Measurements from ENCODE around the gene GALK1.
"Not testable (repeated sequence)": the region's sequence is repeated elsewhere in the genome, so short reads cannot be mapped to it uniquely, and the experiment has no call there.

The GALK1 gene

DNA sequence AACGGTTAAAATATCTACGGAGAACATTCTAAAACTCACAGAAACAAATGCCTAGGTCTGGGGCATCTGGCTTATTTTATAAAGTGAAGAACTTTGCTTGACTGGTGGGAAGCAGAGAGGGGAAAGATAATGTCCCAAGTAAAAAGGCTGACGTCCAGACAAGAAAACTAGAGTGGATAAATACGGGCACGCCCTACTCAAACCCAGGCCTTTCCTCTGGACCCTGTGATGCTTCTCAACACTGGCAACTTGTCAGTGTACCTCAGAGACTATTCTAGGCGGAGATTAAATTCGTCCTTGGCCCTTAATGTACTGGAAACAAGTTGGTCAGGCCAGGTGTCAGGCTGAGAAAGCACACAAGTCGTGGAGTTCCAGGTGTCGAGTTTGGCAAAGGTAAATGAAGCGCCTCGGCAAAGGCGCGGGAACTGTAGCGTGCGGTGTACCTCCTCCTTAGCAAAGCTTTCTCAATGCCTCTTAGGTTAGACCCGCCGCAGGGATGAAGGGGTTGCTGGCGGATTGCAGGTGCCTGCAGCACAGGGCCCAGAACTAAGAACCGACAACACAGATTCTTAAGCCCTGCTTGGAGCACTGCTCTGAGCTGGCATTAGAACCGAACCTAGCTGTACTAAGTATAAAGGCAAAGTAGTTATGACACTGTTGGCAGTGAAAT, 18.9 kb upstream of the GALK1 start:
- DNase-seq (ENCODE audit: low spot score) = no peak

DNA sequence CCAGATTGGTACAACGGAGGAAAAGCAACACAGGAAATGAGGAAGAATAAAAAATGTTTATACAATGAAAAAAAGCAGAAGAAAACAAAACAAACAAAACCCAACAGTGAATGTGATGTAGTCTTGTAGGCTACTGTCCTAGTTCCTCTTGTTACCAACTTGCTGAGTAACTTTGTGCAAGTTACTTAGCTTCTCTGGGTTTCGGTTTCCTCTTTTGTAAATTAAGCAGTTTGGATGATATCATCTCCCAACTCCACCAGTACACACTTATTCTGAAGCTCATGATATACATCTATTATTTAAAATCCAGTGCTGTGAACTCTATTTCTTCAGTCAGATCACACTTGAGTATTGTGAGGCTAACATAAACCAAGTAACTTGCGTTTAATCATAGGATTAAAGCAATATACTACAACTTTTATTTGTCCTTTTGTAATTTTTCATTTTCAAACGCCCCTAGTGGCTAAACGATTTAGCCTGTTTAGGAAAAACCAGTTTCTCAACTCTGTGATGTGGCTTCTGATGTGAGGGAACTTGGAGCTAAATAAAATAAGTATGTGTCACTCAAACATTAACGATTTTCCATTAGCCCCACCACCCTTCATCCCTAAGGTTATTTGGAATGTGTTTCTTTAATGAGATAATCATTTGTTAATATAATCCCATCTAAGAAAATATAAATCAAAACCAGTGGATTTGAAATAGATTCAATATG, 18.2 kb upstream of the GALK1 start:
- peak; percentile 29 for DNase-seq (ENCODE audit: low spot score)

GRCh38 chr17:75779987-75780889, 15.2 kb upstream of the GALK1 start:
- DNase-seq (ENCODE audit: low spot score) = no peak

DNA sequence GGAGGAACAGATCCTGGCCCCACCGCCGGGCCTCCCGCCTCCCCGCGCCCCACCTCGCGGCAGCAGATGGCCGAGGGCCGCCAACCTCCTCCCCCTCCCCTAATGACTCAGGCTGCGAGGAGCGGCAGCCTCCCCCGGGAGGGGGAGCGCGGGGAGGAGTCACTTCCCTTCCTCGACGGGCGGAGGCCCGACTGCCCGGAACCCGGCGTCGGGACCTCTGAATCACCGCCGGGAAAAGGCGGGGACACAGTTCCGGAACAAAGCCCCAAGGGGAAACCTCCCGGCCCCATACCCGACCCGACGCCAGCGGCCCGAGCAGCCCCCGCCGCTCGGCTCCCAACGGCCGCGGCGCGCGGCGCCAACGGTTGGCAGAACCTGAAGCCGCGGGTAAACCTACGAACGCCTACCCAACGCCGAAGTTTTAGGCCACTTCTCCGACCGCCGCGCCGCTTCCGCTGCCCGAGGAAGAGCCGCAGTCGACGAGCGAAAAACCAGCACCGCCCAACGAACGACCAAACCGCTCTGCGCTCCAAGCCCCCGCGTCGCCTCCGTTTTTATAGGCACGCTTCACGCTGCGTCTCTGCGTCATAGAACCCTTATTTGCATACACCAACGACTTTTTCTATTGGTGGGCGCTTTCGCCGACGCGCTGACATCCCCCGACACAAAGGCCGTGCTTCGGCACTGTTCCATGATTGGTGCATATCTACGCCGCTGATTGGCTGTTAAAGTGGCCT, 14.4 kb upstream of the GALK1 start:
- DNase-seq (ENCODE audit: low spot score) = peak; percentile 94

DNA sequence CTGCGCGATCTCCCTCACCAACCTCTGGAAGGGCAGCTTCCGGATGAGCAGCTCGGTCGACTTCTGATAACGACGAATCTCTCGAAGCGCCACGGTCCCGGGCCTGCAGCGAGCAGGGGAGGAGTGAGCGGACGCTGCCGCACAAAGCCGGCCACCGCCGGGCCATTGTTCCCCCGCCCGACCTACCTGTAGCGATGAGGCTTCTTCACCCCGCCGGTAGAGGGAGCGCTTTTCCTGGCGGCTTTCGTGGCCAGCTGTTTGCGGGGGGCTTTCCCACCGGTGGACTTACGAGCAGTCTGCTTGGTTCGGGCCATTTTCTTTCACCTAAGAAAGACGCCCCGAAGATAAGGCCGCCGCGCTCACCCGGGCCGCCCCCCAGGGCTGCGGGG, 13.9 kb upstream of the GALK1 start:
- DNase-seq (ENCODE audit: low spot score) = no peak

GRCh38 chr17:75778066-75778860, 13.3 kb upstream of the GALK1 start:
- not testable (repeated sequence) for DNase-seq (ENCODE audit: low spot score)

DNA sequence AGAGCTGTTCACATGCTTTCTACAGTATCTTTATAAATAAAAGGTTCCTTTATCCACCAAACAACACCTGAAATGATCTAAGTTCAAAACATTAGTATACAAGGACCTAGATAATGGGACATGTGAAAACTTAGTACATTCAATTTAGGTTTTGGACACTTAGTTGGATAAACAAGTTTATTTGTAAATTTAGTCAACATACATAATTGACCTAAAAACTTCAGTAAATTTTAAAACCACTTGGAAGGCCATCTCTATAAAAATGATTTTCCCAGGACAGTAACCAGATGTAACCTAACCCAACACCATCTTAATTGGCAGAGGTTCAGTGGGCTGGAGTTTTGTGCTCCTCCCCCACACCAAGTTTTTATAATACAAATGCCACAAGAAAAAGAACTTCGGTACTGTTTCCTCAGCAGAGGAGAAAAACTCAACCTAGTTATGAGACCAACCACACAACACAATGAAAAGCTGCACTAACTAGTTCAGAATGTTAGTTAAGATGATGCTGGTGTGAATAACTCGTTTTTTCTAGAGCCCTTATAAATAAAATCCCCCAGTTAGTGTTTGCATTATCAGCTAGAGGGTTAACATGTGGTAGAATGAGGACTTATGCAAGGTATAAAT, 12.4 kb upstream of the GALK1 start:
- no peak for DNase-seq (ENCODE audit: low spot score)

DNA sequence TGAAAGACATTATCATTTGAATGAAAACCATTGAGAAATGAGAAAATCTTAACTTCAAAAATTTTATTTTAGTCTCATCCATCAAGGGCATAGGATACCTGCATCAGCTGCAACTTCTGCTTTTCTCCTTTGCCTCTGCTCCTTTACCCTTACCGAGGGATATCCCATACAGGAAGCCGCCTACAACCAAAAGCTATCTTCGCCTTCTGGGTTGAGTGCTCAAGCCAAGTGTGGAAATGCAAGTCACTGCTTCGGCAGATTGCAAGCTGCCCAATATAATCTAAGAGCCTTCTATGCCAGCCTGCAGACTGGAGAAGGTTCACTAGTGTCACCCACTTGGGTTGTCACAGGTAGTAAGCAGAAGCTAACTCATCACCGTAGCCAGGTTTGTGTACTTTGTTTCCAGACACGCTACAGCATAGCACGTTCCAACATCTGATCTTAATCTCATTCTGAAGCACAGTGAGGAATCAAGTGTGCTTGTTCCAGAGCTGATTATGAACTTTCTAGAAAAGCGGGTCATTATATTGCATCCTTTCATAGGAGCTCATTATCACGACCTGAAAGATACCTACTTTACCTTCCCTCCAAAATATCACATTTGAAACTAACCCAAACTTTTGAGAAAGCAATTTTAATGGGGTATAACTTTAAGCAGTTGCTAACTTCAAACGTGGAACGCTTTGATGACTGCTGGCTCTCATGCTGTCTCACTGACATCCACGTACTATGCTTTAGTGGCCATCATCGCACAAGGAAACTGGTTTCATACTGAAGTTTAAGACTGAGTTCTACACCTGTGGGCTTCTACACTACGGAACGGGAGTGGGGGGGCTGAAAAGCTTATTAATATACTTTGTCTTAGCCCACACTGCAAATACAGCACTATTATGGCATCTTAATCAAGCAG, 11.6 kb upstream of the GALK1 start:
- no peak for DNase-seq (ENCODE audit: low spot score)

DNA sequence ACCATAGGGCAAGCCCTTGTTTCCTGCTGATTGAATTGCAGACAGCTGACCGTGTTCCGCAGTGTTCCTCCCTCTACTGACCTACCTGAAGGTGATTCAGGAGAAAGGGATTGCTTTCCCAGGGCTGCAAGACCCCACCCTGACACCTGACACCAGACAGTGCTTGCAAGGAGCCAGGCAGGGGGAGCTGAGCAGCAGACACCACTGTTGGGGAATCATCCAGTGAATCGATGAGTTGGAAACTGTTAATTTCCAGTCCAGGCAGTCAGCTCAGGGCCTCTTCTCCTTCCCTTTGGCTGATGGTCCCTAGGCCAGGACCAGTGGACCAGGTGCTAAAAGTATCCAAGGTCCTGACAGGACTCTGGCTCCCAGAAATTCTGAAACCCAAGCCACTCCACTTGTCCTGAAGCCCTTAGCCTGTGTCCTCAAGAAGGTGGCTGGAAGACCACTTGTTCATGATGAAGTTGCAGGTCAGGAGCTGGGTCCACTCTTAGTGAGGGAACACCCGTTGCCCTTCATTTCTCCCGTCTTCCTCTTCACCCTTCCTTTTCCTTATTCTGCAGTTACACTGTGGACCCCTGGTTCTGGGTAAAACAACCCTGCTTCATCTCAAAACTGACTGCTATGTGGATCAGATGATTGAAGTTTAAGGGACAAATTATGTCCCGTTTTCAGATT, 10.1 kb upstream of the GALK1 start:
- DNase-seq (ENCODE audit: low spot score) = no peak

GRCh38 chr17:75774471-75774990, 9.5 kb upstream of the GALK1 start:
- no peak for DNase-seq (ENCODE audit: low spot score)

GRCh38 chr17:75773808-75774470, 8.9 kb upstream of the GALK1 start:
- no peak for DNase-seq (ENCODE audit: low spot score)

DNA sequence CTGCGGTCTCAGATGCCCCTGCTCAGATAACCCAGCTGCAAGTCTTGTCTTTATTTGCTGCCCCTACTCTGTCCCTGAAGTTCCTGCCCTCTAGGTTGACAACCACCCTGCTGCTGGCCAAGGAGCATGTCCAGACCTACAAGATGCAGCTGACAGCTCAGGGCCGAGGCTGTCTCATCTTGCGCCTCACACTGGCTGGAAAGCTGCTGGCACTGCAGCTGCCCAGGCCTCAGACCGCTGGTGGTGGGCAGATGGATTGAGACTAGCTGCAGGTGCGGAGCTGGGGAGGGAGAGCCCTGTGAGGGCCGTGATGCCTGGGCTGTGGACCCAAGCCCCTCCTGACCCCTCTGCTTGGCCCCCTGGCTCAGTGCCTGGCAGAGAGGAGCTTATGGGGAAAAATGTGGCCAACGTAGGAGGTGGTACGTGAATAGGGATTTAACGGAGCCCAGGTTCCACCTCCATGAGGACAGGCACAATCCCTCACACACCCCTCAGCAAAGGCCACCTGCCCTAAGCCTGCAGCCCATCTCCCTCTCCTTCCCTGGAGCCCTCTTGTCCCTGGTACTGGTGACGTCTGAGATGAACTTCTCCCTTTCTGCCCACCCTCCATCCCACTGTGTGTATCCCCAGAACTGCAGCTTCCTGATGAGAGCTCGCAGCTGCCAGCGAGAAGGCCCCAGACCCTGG, 8.3 kb upstream of the GALK1 start:
- DNase-seq (ENCODE audit: low spot score) = no peak

DNA sequence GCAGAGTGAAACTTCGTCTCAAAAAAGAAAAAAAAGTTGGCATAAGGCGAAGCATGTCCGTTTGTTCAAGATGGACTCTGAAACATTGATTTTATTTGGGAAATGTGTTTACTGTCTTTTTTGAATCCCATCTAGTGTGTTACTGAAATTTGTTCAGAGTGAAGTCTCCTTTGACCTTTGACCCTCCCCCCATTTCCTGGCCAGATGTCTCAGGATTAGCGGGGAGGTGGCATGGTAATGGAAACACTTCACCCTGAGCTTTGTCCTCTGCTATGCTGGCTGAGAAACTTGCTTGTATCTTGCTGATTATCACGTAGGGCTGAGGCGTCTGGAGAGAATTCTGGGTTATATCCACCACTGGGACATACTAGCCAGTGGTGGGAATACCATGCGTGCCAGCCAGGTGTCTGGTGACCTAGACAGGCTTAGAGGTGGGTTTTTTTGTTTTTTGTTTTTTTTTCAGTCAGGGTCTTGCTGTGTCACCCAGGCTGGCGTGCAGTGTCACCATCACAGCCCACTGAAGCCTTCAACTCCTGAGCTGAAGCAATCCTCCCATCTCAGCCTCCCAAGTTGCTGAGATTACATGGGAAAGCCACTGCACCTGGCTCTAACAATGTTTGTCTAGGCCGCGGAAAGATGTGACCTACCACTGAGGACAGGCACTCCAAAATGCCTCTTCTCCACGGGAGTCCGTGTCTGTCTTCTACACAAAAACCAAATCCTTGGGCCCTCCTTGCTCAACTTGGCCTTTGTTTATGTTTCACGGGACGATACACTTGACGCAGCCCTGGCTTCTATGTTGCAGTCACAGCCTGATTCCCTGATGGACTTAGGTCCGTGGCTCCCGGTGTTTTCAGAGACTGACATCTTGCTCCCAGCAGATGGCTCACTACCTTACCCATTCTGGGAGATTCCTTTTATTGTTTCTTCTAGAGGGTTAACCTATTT, 6.6 kb upstream of the GALK1 start:
- no peak for DNase-seq (ENCODE audit: low spot score)

GRCh38 chr17:75769536-75769935, 4.5 kb upstream of the GALK1 start:
- no peak for DNase-seq (ENCODE audit: low spot score)

- DNase-seq (ENCODE audit: low spot score) = no peak
Observed at GRCh38 chr17:75767881-75768280, 2.9 kb upstream of the GALK1 start.

GRCh38 chr17:75765981-75766380, 989 bp upstream of the GALK1 start:
- peak; percentile 4 for DNase-seq (ENCODE audit: low spot score)

GRCh38 chr17:75764417-75764710, 628 bp downstream of the GALK1 start:
- no peak for DNase-seq (ENCODE audit: low spot score)

Measured in AG20443 (cell line).